SK-N-SH (cell line): ENCODE measurements around the gene DCLK1. TPM values are rescaled to one million over a fixed set of nuclear protein-coding genes. Genes with fewer than 3 reads are reported as not detected.

Experiments
- CTCF ChIA-PET: fragments of 300-600, 350-600 bp; formaldehyde crosslinking; extraction: SDS; loops from one replicate; lab custom pipeline; 2021; lab: Yijun Ruan, JAX
- POLR2A ChIA-PET: fragments of 350-600 bp; sonication (Branson Sonifier 250); formaldehyde crosslinking; extraction: SDS; loops from one replicate; lab custom pipeline; 2020; ENCODE audit warnings: antibody characterized with exemption, inconsistent platforms; lab: Yijun Ruan, JAX
- DNase-seq: peaks from one replicate; pipeline ENCODE4 v3.0.0; 2012
- H2AFZ ChIP-seq: fragments of 200-600 bp; sonication (generic); 2 replicates; pipeline ENCODE4 v1.8.1; 2016; ENCODE audit warnings: antibody characterized with exemption, mild to moderate bottlenecking, low read depth
- H3F3A ChIP-seq: fragments of 200-600 bp; sonication (generic); replicated peaks from 2 replicates; pipeline ENCODE3; 2016; ENCODE audit warnings: antibody characterized with exemption, mild to moderate bottlenecking; ENCODE audit not compliant: insufficient read depth
- H3K27ac ChIP-seq, 2 experiments: fragments of 200-500 bp in 1 of 2; fragments of 200-600 bp in 1 of 2; sonication (Bioruptor generic) in 1 of 2; sonication (generic), shearing (Covaris generic) in 1 of 2; 2 replicates each; pipeline versions ENCODE4 v1.5.1 to v1.6.1; 2014 to 2016; ENCODE audit warnings: low read depth in 2 of 2, inconsistent platforms in 1 of 2, low read length in 1 of 2, mild to moderate bottlenecking in 1 of 2, mixed read lengths in 1 of 2
- H3K27me3 ChIP-seq: fragments of 200-600 bp; sonication (generic), shearing (Covaris generic); 2 replicates; pipeline ENCODE4 v1.6.1; 2016; ENCODE audit warnings: mixed run types; ENCODE audit not compliant: insufficient read depth
- H3K36me3 ChIP-seq, 2 experiments: fragments of 200-500 bp in 1 of 2; fragments of 200-600 bp in 1 of 2; sonication (Bioruptor generic) in 1 of 2; sonication (generic) in 1 of 2; replicated peaks in 1 of 2; 2 replicates each; pipeline versions ENCODE3 to v1.5.1; 2014 to 2016; ENCODE audit warnings: low read length in 1 of 2, mild to moderate bottlenecking in 1 of 2; ENCODE audit not compliant: insufficient read depth in 2 of 2, control insufficient read depth in 1 of 2
- H3K4me1 ChIP-seq, 2 experiments: fragments of 200-500 bp in 1 of 2; fragments of 200-600 bp in 1 of 2; sonication (Bioruptor generic) in 1 of 2; sonication (generic), shearing (Covaris generic) in 1 of 2; 2 replicates each; pipeline versions ENCODE4 v1.5.1 to v1.6.1; 2014 to 2016; ENCODE audit warnings: low read depth in 1 of 2, low read length in 1 of 2, mixed run types in 1 of 2; ENCODE audit not compliant: insufficient read depth in 2 of 2, control insufficient read depth in 1 of 2
- H3K4me2 ChIP-seq: fragments of 200-600 bp; sonication (generic), shearing (Covaris generic); 2 replicates; pipeline ENCODE4 v1.6.1; 2017; ENCODE audit warnings: mixed run types
- H3K4me3 ChIP-seq, 2 experiments: fragments of 200-500 bp in 1 of 2; fragments of 200-600 bp in 1 of 2; sonication (Bioruptor generic) in 1 of 2; sonication (generic), shearing (Covaris generic) in 1 of 2; 2 replicates each; pipeline versions ENCODE4 v1.5.1 to v1.8.1; 2014 to 2016; ENCODE audit warnings: low read depth in 2 of 2, inconsistent platforms in 1 of 2, low read length in 1 of 2, mild to moderate bottlenecking in 1 of 2, mixed read lengths in 1 of 2, moderate library complexity in 1 of 2
- H3K79me2 ChIP-seq: fragments of 200-600 bp; sonication (generic); 2 replicates; pipeline ENCODE4 v1.8.1; 2017; ENCODE audit warnings: mild to moderate bottlenecking; ENCODE audit not compliant: insufficient read depth
- H3K9ac ChIP-seq: fragments of 200-600 bp; sonication (generic); 2 replicates; pipeline ENCODE4 v1.6.1; 2017; ENCODE audit warnings: mixed run types
- H3K9me2 ChIP-seq: fragments of 200-600 bp; sonication (generic); 2 replicates; pipeline ENCODE4 v1.6.1; 2017; ENCODE audit warnings: mixed run types
- H3K9me3 ChIP-seq: fragments of 200-600 bp; sonication (generic); 2 replicates; pipeline ENCODE4 v1.6.1; 2017; ENCODE audit warnings: mixed run types, mild to moderate bottlenecking, moderate library complexity
- H4K20me1 ChIP-seq: fragments of 200-600 bp; sonication (generic); 2 replicates; pipeline ENCODE4 v1.6.1; 2017; ENCODE audit warnings: mild to moderate bottlenecking, mixed run types; ENCODE audit not compliant: insufficient read depth
- CHD2 ChIP-seq: fragments of 150-350 bp; IDR thresholded peaks from 2 replicates; pipeline ENCODE4 v1.6.1; 2018; ENCODE audit warnings: low read length; ENCODE audit not compliant: partially characterized antibody
- CTCF ChIP-seq: fragments of 200-600 bp; sonication (generic); IDR thresholded peaks from 2 replicates; pipeline ENCODE4 v1.6.1; 2017; ENCODE audit warnings: antibody characterized with exemption, mild to moderate bottlenecking, moderate library complexity
- FOXM1 ChIP-seq: IDR thresholded peaks from 2 replicates; pipeline ENCODE4 v1.4.0; 2012; ENCODE audit warnings: low read depth, mild to moderate bottlenecking
- GATA2 ChIP-seq: sonication (generic); formaldehyde crosslinking; IDR thresholded peaks from 2 replicates; pipeline ENCODE4 v1.5.0; 2020; ENCODE audit warnings: mild to moderate bottlenecking, missing genetic modification reagents
- MXI1 ChIP-seq: IDR thresholded peaks from 2 replicates; pipeline ENCODE4 v1.6.1; 2012; ENCODE audit warnings: mild to moderate bottlenecking, low read depth, low read length, improper control_type of control experiment
- NRF1 ChIP-seq: IDR thresholded peaks from 2 replicates; pipeline ENCODE4 v1.6.1; 2012; ENCODE audit warnings: low read depth, mild to moderate bottlenecking, low read length
- RFX5 ChIP-seq: IDR thresholded peaks from 2 replicates; pipeline ENCODE4 v1.6.1; 2012; ENCODE audit warnings: mild to moderate bottlenecking, improper control_type of control experiment, low read length
- SIN3A ChIP-seq: IDR thresholded peaks from 2 replicates; pipeline ENCODE4 v1.6.1; 2012; ENCODE audit warnings: low read depth, mild to moderate bottlenecking, low read length, moderate library complexity, borderline replicate concordance
- SMC3 ChIP-seq: IDR thresholded peaks from 2 replicates; pipeline ENCODE4 v1.6.1; 2012; ENCODE audit warnings: low read depth, low read length, improper control_type of control experiment
- TAF1 ChIP-seq: IDR thresholded peaks from 2 replicates; pipeline ENCODE4 v1.6.1; 2012; ENCODE audit warnings: low read depth, mild to moderate bottlenecking, low read length, moderate library complexity, borderline replicate concordance
- WGBS: methylation state at CpG from one replicate; pipeline ENCODE4 v1.1.6; 2017; ENCODE audit warnings: low lambda C conversion rate; 5-methylcytosine and 5-hydroxymethylcytosine counted together
- polyA plus RNA-seq, 3 experiments: library from polyadenylated mRNA; depleted of rRNA; stranded (reverse); fragments of >200 nt; gene quantifications; 2 replicates each; pipeline ENCODE4 v1.2.3, GENCODE V29; 2012
- TF ChIP-seq, protein P1 (sequence below): IDR thresholded peaks from 2 replicates; pipeline ENCODE4 v1.4.0; 2012; ENCODE audit warnings: low read depth
- TF ChIP-seq, protein P2 (sequence below): IDR thresholded peaks from 2 replicates; pipeline ENCODE4; 2012

Gene DCLK1
- polyA plus RNA-seq, 1 of the 3 experiments (the other 2 are of a cell fraction) = 1.1 TPM

- H4K20me1 ChIP-seq = no peaks in the 10 kb centered on the region
- H3K9ac ChIP-seq = no peak overlapping the region
- no peak overlapping the region for H2AFZ ChIP-seq
- no peak for TF ChIP-seq TAF1
- no peak for TF ChIP-seq GATA2 (CRISPR knock-in tag)
- no peak for TF ChIP-seq MXI1
- TF ChIP-seq, protein P1, sequence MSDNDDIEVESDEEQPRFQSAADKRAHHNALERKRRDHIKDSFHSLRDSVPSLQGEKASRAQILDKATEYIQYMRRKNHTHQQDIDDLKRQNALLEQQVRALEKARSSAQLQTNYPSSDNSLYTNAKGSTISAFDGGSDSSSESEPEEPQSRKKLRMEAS = no peak
- no peak for TF ChIP-seq RFX5
- TF ChIP-seq CHD2 = no peak
- TF ChIP-seq CTCF = no peak
- TF ChIP-seq SMC3 = no peak
- TF ChIP-seq, protein P2, sequence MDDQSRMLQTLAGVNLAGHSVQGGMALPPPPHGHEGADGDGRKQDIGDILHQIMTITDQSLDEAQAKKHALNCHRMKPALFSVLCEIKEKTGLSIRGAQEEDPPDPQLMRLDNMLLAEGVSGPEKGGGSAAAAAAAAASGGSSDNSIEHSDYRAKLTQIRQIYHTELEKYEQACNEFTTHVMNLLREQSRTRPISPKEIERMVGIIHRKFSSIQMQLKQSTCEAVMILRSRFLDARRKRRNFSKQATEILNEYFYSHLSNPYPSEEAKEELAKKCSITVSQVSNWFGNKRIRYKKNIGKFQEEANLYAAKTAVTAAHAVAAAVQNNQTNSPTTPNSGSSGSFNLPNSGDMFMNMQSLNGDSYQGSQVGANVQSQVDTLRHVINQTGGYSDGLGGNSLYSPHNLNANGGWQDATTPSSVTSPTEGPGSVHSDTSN = no peak
- TF ChIP-seq FOXM1 = no peak
- no peak for TF ChIP-seq SIN3A
- no peak for TF ChIP-seq NRF1
- H3F3A ChIP-seq = no peaks in the 10 kb centered on the region
- H3K27ac ChIP-seq = no peak overlapping the region
- no peaks in the 10 kb centered on the region for H3K27me3 ChIP-seq
- H3K9me2 ChIP-seq = no peaks in the 10 kb centered on the region
- no peak overlapping the region for H3K4me3 ChIP-seq
- ChIA-PET POLR2A (no interaction called here), CTCF (no interaction called here)
- H3K9me3 ChIP-seq = no peaks in the 10 kb centered on the region
- H3K4me2 ChIP-seq = no peak overlapping the region
- 69% methylated on average over 3 of the region's 3 CpGs for WGBS
- H3K79me2 ChIP-seq = no peaks in the 10 kb centered on the region
- no peaks in the 10 kb centered on the region for H3K4me1 ChIP-seq
- no peak for DNase-seq
- H3K36me3 ChIP-seq = no peaks in the 10 kb centered on the region
Measured at GRCh38 chr13:35936246-35936978, 194.8 kb downstream of the DCLK1 start.
